Stomach (tissue), 9 donors: ENCODE measurements around the gene FBXO2. TPM values are rescaled to one million over a fixed set of nuclear protein-coding genes. Genes with fewer than 3 reads are reported as not detected.

Source experiments
- DNase-seq, 2 donors: peaks; one replicate each; pipeline versions ENCODE4 v3.0.0 to v3.0.0-alpha.2; 2013 to 2019
- H3K27ac ChIP-seq, 5 donors: fragments of 200-600 bp in 4 of 5; sonication (generic) in 4 of 5; one replicate each; pipeline ENCODE4 v1.5.1; 2013 to 2019; ENCODE audit warnings: mild to moderate bottlenecking in 1 of 5, moderate library complexity in 1 of 5
- H3K27me3 ChIP-seq, 3 donors: fragments of 200-600 bp; sonication (generic); one replicate each; pipeline ENCODE4 v1.5.1; 2017 to 2019; ENCODE audit warnings: mixed run types in 1 of 3
- H3K36me3 ChIP-seq, 4 donors: fragments of 200-600 bp; sonication (generic); 1 replicate in 3 of 4; 2 replicates in 1 of 4; pipeline ENCODE4 v1.5.1; 2016 to 2019
- H3K4me1 ChIP-seq, 4 donors: fragments of 200-600 bp; sonication (generic); one replicate each; pipeline ENCODE4 v1.5.1; 2016 to 2019
- H3K4me3 ChIP-seq, 4 donors: fragments of 200-600 bp; sonication (generic) in 3 of 4; one replicate each; pipeline ENCODE4 v1.5.1; 2016 to 2019; ENCODE audit warnings: mild to moderate bottlenecking in 1 of 4
- H3K9me3 ChIP-seq, 4 donors: fragments of 200-600 bp; sonication (generic); one replicate each; pipeline ENCODE4 v1.5.1; 2016 to 2019
- EP300 ChIP-seq: sonication (generic); formaldehyde crosslinking; IDR thresholded peaks from one replicate; pipeline ENCODE4 v1.6.1; 2017; ENCODE audit warnings: antibody characterized with exemption
- POLR2A ChIP-seq, 4 donors: fragments of 450-650 bp; IDR thresholded peaks; one replicate each; pipeline ENCODE4 v1.6.1; 2016; ENCODE audit warnings: antibody characterized with exemption in 4 of 4, control low read depth in 2 of 4, mild to moderate bottlenecking in 1 of 4, moderate library complexity in 1 of 4
- POLR2AphosphoS5 ChIP-seq, 3 donors: sonication (generic); formaldehyde crosslinking; IDR thresholded peaks; one replicate each; pipeline ENCODE4 v1.6.1; 2016; ENCODE audit warnings: antibody characterized with exemption in 3 of 3
- WGBS, 5 donors: extraction: QIAGEN DNeasy Blood & Tissue Kit in 3 of 5; methylation state at CpG; one replicate each; pipeline versions ENCODE4 v1.1.5 to v1.1.7; 2013 to 2018; 5-methylcytosine and 5-hydroxymethylcytosine counted together
- intact Hi-C: fragments of 100-400 bp; cut with DNase I; formaldehyde crosslinking; loops from one replicate; pipeline ENCODE4 v1.15.1; 2023; ENCODE audit warnings: low total_unique reads
- polyA plus RNA-seq, 3 donors: library from polyadenylated mRNA; stranded (reverse); fragments of 200-250 nt; gene quantifications; one replicate each; pipeline ENCODE4 v1.2.3, GENCODE V29; 2013
- total RNA-seq, 5 donors: library from RNA; depleted of rRNA; stranded (reverse); fragments of >200 nt; gene quantifications; one replicate each; pipeline versions ENCODE4 v1.1.0 to v1.2.3, GENCODE V29; 2014 to 2016
- TF ChIP-seq, protein P1 (sequence below), 7 experiments: fragments of 450-650 bp in 4 of 7; fragments of 200-600 bp in 3 of 7; sonication (generic) in 3 of 7; IDR thresholded peaks; one replicate each; pipeline ENCODE4 v1.5.1; 2016 to 2019; ENCODE audit warnings: antibody characterized with exemption in 7 of 7, control low read depth in 2 of 7, mild to moderate bottlenecking in 1 of 7
- donor health status: healthy with polysubstance abuse.
- donor health status: Bipolar disorder and iron deficiency.
- donor health status: healthy.

Gene FBXO2
- total and polyA plus RNA-seq, 8 donors, result 2.5 to 16.7 (median 9.0) TPM; not detected in 2

DNA sequence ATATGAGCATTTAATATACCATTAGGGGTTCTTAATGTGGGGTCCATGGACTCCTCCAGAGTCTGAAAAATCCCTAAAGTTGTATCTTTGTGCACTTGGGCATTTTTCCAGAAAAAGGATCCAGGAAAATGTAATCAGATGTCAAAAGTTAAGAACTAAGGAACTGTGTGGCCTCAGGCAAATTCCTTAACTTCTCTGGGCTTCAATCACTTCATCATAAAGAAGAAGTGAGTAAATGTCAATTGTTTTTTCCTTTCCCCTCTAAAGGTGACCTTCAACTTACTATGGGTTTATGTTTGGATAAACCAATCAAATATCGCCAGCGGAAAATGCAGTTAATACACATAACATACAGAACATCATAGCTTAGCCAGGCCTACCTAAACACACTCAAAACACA lies 24.2 kb upstream of the FBXO2 start:
- Histone ChIP-seq H3K4me3 (no peak overlapping the region), H3K27ac (no peak overlapping the region), H3K4me1 (peaks cover 5 to 33% (median 21%) of the 10 kb centered on the region in 4 donors), H3K36me3 (peaks cover 23 to 43% (median 42%) of the 10 kb centered on the region in 4 donors), H3K9me3 (no peaks in the 10 kb centered on the region), H3K27me3 (peaks cover 0 to 9% (median 0%) of the 10 kb centered on the region in 3 donors)
- no peak for TF ChIP-seq POLR2AphosphoS5 (IDR thresholded peaks at IDR 0.05)
- DNase-seq, result no peak
- WGBS, 5 donors, result 91 to 100% (median 96%) methylated on average over 2 of the region's 2 CpGs
- intact Hi-C loops, result no loop called here

DNA sequence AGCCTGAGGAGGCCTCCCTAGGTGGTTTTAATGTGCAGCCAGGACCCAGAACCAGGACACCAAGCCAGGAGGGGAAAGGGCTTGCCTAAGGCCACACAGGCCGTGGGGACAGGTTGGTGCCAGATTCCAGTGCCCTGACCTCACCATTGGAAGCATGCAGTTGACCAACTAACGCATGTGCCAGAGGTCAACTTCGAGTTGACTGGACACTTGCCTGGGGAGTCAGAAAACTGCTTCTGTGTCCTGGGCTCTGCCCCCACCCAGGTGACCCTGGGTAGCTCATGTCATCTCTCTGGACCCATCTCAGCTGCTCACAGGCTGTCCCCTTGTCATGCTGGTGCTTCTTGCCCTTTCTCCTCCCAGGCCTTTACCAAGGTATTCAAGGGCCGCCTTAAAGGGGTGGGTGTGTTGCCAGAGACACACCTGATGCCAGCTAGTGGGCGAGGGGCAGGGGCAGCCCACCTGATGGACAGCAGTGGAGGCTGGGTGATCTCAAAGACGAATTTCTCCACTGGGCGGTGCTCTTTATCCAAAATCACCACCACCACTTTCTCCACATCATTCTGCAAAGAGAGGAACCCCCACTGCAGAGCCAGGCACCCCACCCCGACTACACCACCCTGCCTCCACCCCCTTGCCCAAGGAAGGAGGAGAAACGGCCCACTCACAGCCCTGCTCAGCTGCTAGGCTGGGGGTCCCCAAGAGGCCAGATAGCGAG lies 22.3 kb upstream of the FBXO2 start:
- DNase-seq, result no peak
- WGBS, 5 donors, result 81 to 90% (median 83%) methylated on average over 9 to 10 of the region's 10 CpGs
- Histone ChIP-seq H3K9me3 (no peaks in the 10 kb centered on the region), H3K36me3 (peaks cover 34 to 62% (median 59%) of the 10 kb centered on the region in 4 donors), H3K27me3 (no peaks in the 10 kb centered on the region), H3K4me1 (peaks cover 5 to 37% (median 25%) of the 10 kb centered on the region in 4 donors), H3K4me3 (no peak overlapping the region), H3K27ac (no peak overlapping the region)
- intact Hi-C loops, result no loop called here
- TF ChIP-seq POLR2AphosphoS5 (IDR thresholded peaks at IDR 0.05), result no peak

DNA sequence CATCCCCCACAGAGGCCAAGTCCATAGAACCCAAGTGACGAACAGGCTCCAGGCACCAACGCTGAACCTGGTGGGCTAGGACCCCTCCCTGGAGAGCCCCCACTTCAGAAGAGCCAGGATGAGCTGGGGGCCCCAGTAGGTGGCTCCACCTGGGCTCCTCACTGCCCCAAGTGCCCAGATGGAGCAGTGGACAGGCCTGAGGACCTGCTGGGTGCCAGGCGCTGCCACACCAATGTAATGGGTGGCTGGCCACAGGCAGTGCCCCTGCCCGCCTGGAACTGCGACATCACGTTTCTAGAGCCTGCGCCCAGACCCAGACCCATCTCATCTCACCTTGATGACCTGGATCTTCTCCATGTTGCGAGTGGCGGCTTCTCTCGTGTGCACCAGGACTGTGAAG lies 21.1 kb upstream of the FBXO2 start:
- no peak overlapping the region for H3K4me3 ChIP-seq
- peaks cover 9 to 41% (median 30%) of the 10 kb centered on the region in 4 donors for H3K4me1 ChIP-seq
- peaks cover 34 to 71% (median 65%) of the 10 kb centered on the region in 4 donors for H3K36me3 ChIP-seq
- WGBS, 5 donors, result 95 to 98% (median 96%) methylated on average over 10 of the region's 10 CpGs
- no peak for TF ChIP-seq POLR2AphosphoS5 (IDR thresholded peaks at IDR 0.05)
- TF ChIP-seq, protein P1, sequence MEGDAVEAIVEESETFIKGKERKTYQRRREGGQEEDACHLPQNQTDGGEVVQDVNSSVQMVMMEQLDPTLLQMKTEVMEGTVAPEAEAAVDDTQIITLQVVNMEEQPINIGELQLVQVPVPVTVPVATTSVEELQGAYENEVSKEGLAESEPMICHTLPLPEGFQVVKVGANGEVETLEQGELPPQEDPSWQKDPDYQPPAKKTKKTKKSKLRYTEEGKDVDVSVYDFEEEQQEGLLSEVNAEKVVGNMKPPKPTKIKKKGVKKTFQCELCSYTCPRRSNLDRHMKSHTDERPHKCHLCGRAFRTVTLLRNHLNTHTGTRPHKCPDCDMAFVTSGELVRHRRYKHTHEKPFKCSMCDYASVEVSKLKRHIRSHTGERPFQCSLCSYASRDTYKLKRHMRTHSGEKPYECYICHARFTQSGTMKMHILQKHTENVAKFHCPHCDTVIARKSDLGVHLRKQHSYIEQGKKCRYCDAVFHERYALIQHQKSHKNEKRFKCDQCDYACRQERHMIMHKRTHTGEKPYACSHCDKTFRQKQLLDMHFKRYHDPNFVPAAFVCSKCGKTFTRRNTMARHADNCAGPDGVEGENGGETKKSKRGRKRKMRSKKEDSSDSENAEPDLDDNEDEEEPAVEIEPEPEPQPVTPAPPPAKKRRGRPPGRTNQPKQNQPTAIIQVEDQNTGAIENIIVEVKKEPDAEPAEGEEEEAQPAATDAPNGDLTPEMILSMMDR (IDR thresholded peaks at IDR 0.05), result no peak
- no peak for TF ChIP-seq POLR2A (IDR thresholded peaks at IDR 0.05)
- no peak for TF ChIP-seq EP300
- no peaks in the 10 kb centered on the region for H3K27me3 ChIP-seq
- no peak overlapping the region for H3K27ac ChIP-seq
- no peak for DNase-seq
- H3K9me3 ChIP-seq, result no peaks in the 10 kb centered on the region
- intact Hi-C loops, result no loop called here

DNA sequence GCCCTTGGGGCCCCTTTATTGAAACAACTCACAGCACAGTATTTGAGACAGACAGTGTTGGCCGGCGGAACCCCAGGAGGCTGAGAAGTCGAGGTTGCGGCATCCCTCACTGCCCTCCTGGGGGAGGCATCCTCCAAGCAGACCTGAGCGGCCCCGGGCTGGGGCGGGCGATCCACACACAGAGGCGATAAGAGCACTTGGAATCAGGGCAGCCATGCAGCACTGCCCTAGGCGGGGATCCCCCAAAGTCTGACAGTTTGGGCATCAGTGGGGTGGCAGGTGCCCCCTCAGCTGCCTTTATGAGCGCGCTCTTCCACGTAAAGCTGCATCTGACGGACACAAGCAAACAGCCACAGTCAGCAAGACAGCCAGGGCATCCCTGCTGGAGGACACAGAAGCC lies 20.3 kb upstream of the FBXO2 start:
- Histone ChIP-seq H3K27ac (no peak overlapping the region), H3K27me3 (no peaks in the 10 kb centered on the region), H3K4me3 (no peak overlapping the region), H3K36me3 (peaks cover 34 to 79% (median 71%) of the 10 kb centered on the region in 4 donors), H3K9me3 (no peaks in the 10 kb centered on the region), H3K4me1 (peaks cover 5 to 33% (median 23%) of the 10 kb centered on the region in 4 donors)
- no peak for DNase-seq
- TF ChIP-seq POLR2A (IDR thresholded peaks at IDR 0.05) (no peak), EP300 (no peak), POLR2AphosphoS5 (IDR thresholded peaks at IDR 0.05) (no peak)
- TF ChIP-seq, protein P1 (IDR thresholded peaks at IDR 0.05), result no peak
- intact Hi-C loops, result no loop called here
- WGBS, 5 donors, result 91 to 97% (median 96%) methylated on average over 12 to 14 of the region's 14 CpGs

DNA sequence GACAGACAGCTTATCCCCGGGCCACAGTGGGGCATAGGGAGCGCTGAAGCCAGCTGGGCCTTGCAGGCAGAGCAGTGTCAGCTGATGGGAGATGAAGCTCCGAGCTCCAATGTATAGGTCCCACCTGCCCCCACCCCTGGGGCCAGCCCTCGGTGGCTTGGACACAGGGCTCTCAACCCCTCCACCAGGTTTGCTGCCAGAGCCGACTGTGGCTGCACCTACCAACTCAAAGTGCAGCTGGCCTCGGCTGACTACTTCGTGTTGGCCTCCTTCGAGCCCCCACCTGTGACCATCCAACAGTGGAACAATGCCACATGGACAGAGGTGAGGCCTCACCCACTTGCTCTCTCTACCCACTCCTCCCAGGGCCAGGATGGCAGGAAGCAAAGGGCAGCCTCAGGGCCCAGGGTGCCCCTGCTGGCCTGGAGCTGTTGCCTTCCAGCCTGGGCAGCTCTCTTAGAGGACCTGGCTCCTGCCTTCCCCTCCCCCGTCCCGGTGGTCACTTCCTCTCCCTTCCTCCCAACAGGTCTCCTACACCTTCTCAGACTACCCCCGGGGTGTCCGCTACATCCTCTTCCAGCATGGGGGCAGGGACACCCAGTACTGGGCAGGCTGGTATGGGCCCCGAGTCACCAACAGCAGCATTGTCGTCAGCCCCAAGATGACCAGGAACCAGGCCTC lies 19.0 kb upstream of the FBXO2 start:
- Histone ChIP-seq H3K4me1 (peaks cover 5 to 22% (median 17%) of the 10 kb centered on the region in 4 donors), H3K27me3 (no peaks in the 10 kb centered on the region), H3K36me3 (peaks cover 34 to 89% (median 80%) of the 10 kb centered on the region in 4 donors), H3K9me3 (no peaks in the 10 kb centered on the region), H3K27ac (no peak overlapping the region), H3K4me3 (no peak overlapping the region)
- no peak for DNase-seq
- TF ChIP-seq, protein P1 (IDR thresholded peaks at IDR 0.05), result no peak
- TF ChIP-seq POLR2A (IDR thresholded peaks at IDR 0.05), result no peak
- no peak for TF ChIP-seq POLR2AphosphoS5 (IDR thresholded peaks at IDR 0.05)
- no peak for TF ChIP-seq EP300
- 87 to 93% (median 90%) methylated on average over 10 to 14 of the region's 14 CpGs for WGBS, 5 donors
- intact Hi-C loops, result no loop called here
